Measurements from ENCODE around the gene POLR3A.

- no peak for TF ChIP-seq CTCF (IDR thresholded peaks at IDR 0.05)
- no peak for TF ChIP-seq POLR2A (IDR thresholded peaks at IDR 0.05)
- TF ChIP-seq EP300 (IDR thresholded peaks at IDR 0.05): no peak
- TF ChIP-seq POLR2AphosphoS5 (IDR thresholded peaks at IDR 0.05): no peak
Observed at GRCh38 chr10:78010278-78010677, 19.0 kb downstream of the POLR3A start.

Measured in upper lobe of left lung (tissue), 4 donors.